GM23338 (cell line): Measurements from ENCODE around the gene RYR2. TPM values are rescaled to one million over a fixed set of nuclear protein-coding genes. Genes with fewer than 3 reads are reported as not detected.

Experiments
- ATAC-seq: fragments of 200-7000 bp; cut with Tn5 transposase; 3 replicates; pipeline ENCODE4 v1.9.1; 2020
- DNase-seq: peaks from one replicate; pipeline ENCODE4 v3.0.0-alpha.2; 2015; ENCODE audit warnings: low spot score
- H2AFZ ChIP-seq: fragments of 200-600 bp; sonication (generic); 2 replicates; pipeline ENCODE4 v1.8.0; 2016; ENCODE audit warnings: antibody characterized with exemption, mild to moderate bottlenecking, moderate library complexity
- H3F3A ChIP-seq: fragments of 200-600 bp; sonication (generic); replicated peaks from 2 replicates; pipeline ENCODE4 v1.8.0; 2017; ENCODE audit warnings: antibody characterized with exemption, mixed run types, low read depth
- H3K27ac ChIP-seq: fragments of 200-600 bp; sonication (generic); 2 replicates; pipeline ENCODE4 v1.6.1; 2016; ENCODE audit warnings: low read depth
- H3K27me3 ChIP-seq: fragments of 200-600 bp; sonication (generic); 2 replicates; pipeline ENCODE4 v1.8.0; 2016; ENCODE audit warnings: mild to moderate bottlenecking, mixed run types, moderate library complexity; ENCODE audit not compliant: insufficient read depth
- H3K36me3 ChIP-seq: fragments of 200-600 bp; sonication (generic); 2 replicates; pipeline ENCODE4 v1.8.0; 2016; ENCODE audit warnings: mild to moderate bottlenecking; ENCODE audit not compliant: insufficient read depth
- H3K4me1 ChIP-seq: fragments of 200-600 bp; sonication (generic); 2 replicates; pipeline ENCODE4 v1.8.0; 2016; ENCODE audit warnings: mild to moderate bottlenecking, moderate library complexity; ENCODE audit not compliant: insufficient read depth
- H3K4me2 ChIP-seq: fragments of 200-600 bp; sonication (generic); 2 replicates; pipeline ENCODE4 v1.7.1; 2017; ENCODE audit warnings: mixed run types
- H3K4me3 ChIP-seq: fragments of 200-600 bp; sonication (generic); 2 replicates; pipeline ENCODE4 v1.6.1; 2016; ENCODE audit warnings: mixed run types
- H3K79me2 ChIP-seq: fragments of 200-600 bp; sonication (generic); replicated peaks from 2 replicates; pipeline ENCODE4 v1.8.0; 2017; ENCODE audit warnings: mild to moderate bottlenecking; ENCODE audit not compliant: insufficient read depth
- H3K9me2 ChIP-seq: fragments of 200-600 bp; sonication (generic); 2 replicates; pipeline ENCODE4 v1.8.0; 2017; ENCODE audit not compliant: insufficient read depth
- H4K20me1 ChIP-seq: fragments of 200-600 bp; sonication (generic); replicated peaks from 2 replicates; pipeline ENCODE4 v1.8.0; 2017; ENCODE audit warnings: mild to moderate bottlenecking; ENCODE audit not compliant: insufficient read depth
- H3K27ac Mint-ChIP-seq: 2 replicates; pipeline ENCODE4 v1.8.0; 2020; ENCODE audit warnings: inconsistent platforms, mild to moderate bottlenecking, moderate library complexity, mixed read lengths
- H3K27me3 Mint-ChIP-seq: 3 replicates; pipeline ENCODE4 v1.8.0; 2022; ENCODE audit warnings: low read depth, mild to moderate bottlenecking, moderate library complexity, mixed read lengths, inconsistent platforms; ENCODE audit not compliant: insufficient read depth, poor library complexity
- H3K36me3 Mint-ChIP-seq: 3 replicates; pipeline ENCODE4 v1.8.0; 2021; ENCODE audit warnings: low read depth, mild to moderate bottlenecking, inconsistent platforms, moderate library complexity, mixed read lengths
- H3K4me1 Mint-ChIP-seq: 3 replicates; pipeline ENCODE4 v1.8.0; 2020; ENCODE audit warnings: mild to moderate bottlenecking, inconsistent platforms, mixed read lengths
- H3K4me3 Mint-ChIP-seq: 3 replicates; pipeline ENCODE4 v1.8.0; 2021; ENCODE audit warnings: moderate library complexity, mild to moderate bottlenecking, inconsistent platforms, mixed read lengths
- H3K9me3 Mint-ChIP-seq: 3 replicates; pipeline ENCODE4 v1.8.0; 2020; ENCODE audit warnings: moderate library complexity, mild to moderate bottlenecking, inconsistent platforms, mixed read lengths
- CREB1 ChIP-seq: fragments of 250-450 bp; sonication (Bioruptor Pico); IDR thresholded peaks from 2 replicates; pipeline ENCODE4 v1.5.0; 2020; ENCODE audit warnings: low read depth, mild to moderate bottlenecking, moderate library complexity
- CTCF ChIP-seq, 2 experiments: fragments of 200-600 bp in 1 of 2; sonication (generic) in 1 of 2; conservative IDR thresholded peaks; 2 replicates each; pipeline versions ENCODE4 v1.5.1 to v1.6.1; 2016 to 2017; ENCODE audit warnings: antibody characterized with exemption in 2 of 2, low read depth in 2 of 2, mild to moderate bottlenecking in 2 of 2, moderate library complexity in 1 of 2
- ETS1 ChIP-seq: IDR thresholded peaks from 2 replicates; pipeline ENCODE4 v1.6.1; 2016; ENCODE audit warnings: antibody characterized with exemption
- EZH2 ChIP-seq: fragments of 200-600 bp; sonication (generic); IDR thresholded peaks from one replicate; pipeline ENCODE4 v1.8.0; 2017; ENCODE audit warnings: antibody characterized with exemption, mild to moderate bottlenecking, low read depth; ENCODE audit not compliant: unreplicated experiment
- EZH2phosphoT487 ChIP-seq: fragments of 200-600 bp; sonication (generic); IDR thresholded peaks from one replicate; pipeline ENCODE4 v1.8.1; 2018; ENCODE audit warnings: antibody characterized with exemption; ENCODE audit not compliant: unreplicated experiment
- POLR2AphosphoS5 ChIP-seq: IDR thresholded peaks from 2 replicates; pipeline ENCODE4 v1.6.1; 2016; ENCODE audit warnings: antibody characterized with exemption, low read depth
- REST ChIP-seq: IDR thresholded peaks from one replicate; pipeline ENCODE4 v1.6.1; 2018; ENCODE audit warnings: antibody characterized with exemption; ENCODE audit not compliant: unreplicated experiment
- STAT1 ChIP-seq: IDR thresholded peaks from one replicate; pipeline ENCODE4 v1.6.1; 2016; ENCODE audit warnings: antibody characterized with exemption; ENCODE audit not compliant: unreplicated experiment
- ZNF114 ChIP-seq: fragments of 250-450 bp; sonication (Bioruptor Pico); IDR thresholded peaks from 2 replicates; pipeline ENCODE4 v1.5.0; 2020; ENCODE audit warnings: mild to moderate bottlenecking, moderate library complexity
- ZNF462 ChIP-seq: fragments of 250-450 bp; sonication (Bioruptor Pico); IDR thresholded peaks from 2 replicates; pipeline ENCODE4 v1.5.0; 2020; ENCODE audit warnings: mild to moderate bottlenecking, moderate library complexity
- polyA plus RNA-seq: library from polyadenylated mRNA; unstranded; fragments of >200 nt; fragmentation: Nextera tagmentation; extraction: Ambion mirVana; gene quantifications from 2 replicates; pipeline ENCODE4 v1.2.1, GENCODE V29; 2016
- total RNA-seq: library from RNA; depleted of rRNA; stranded (reverse); fragments of >200 nt; shearing (Covaris generic); gene quantifications from 2 replicates; pipeline ENCODE4 v1.2.3, GENCODE V29; 2014

RYR2 gene
- total and polyA plus RNA-seq, 2 experiments from 2014 or later = 8.9 to 10.0 TPM

- H3K27ac Mint-ChIP-seq = no peak overlapping the region
- H3K36me3 ChIP-seq = no peaks in the 10 kb centered on the region
- H3K27ac ChIP-seq = no peak overlapping the region
- TF ChIP-seq ETS1 (no peak), EZH2phosphoT487 (no peak), POLR2AphosphoS5 (no peak), CREB1 (CRISPR knock-in tag) (no peak)
- no peaks in the 10 kb centered on the region for H4K20me1 ChIP-seq
- H2AFZ ChIP-seq = no peak overlapping the region
- no peak for ATAC-seq
- no peaks in the 10 kb centered on the region for H3K4me1 Mint-ChIP-seq
- no peak overlapping the region for H3K4me3 ChIP-seq
- no peak overlapping the region for H3K4me3 Mint-ChIP-seq
- H3K4me2 ChIP-seq = no peak overlapping the region
- H3K4me1 ChIP-seq = no peaks in the 10 kb centered on the region
- no peak for DNase-seq
- H3K27me3 Mint-ChIP-seq = no peaks in the 10 kb centered on the region
- no peaks in the 10 kb centered on the region for H3F3A ChIP-seq
- H3K36me3 Mint-ChIP-seq = peaks cover 5% of the 10 kb centered on the region; the same call in 1 of the 3 replicates
- H3K79me2 ChIP-seq = no peaks in the 10 kb centered on the region
- H3K9me3 Mint-ChIP-seq = no peaks in the 10 kb centered on the region
- no peaks in the 10 kb centered on the region for H3K9me2 ChIP-seq
- H3K27me3 ChIP-seq = no peaks in the 10 kb centered on the region
Measured at GRCh38 chr1:237553078-237553477, 511.1 kb downstream of the RYR2 start.

GRCh38 chr1:237556911-237557310 is 514.9 kb downstream of the RYR2 start:
- DNase-seq (no peak), ATAC-seq (no peak)
- H3K79me2 ChIP-seq = no peaks in the 10 kb centered on the region
- H2AFZ ChIP-seq = no peak overlapping the region
- Mint-ChIP-seq H3K9me3 (no peaks in the 10 kb centered on the region), H3K27me3 (no peaks in the 10 kb centered on the region), H3K36me3 (no peaks in the 10 kb centered on the region), H3K4me1 (no peaks in the 10 kb centered on the region; the same call in 2 of the 3 replicates), H3K27ac (no peak overlapping the region), H3K4me3 (no peak overlapping the region)
- no peaks in the 10 kb centered on the region for H3K9me2 ChIP-seq
- H3F3A ChIP-seq = no peaks in the 10 kb centered on the region
- no peaks in the 10 kb centered on the region for H3K4me1 ChIP-seq
- no peaks in the 10 kb centered on the region for H3K36me3 ChIP-seq
- no peak overlapping the region for H3K27ac ChIP-seq
- no peak overlapping the region for H3K4me2 ChIP-seq
- H3K4me3 ChIP-seq = no peak overlapping the region
- H4K20me1 ChIP-seq = no peaks in the 10 kb centered on the region
- no peaks in the 10 kb centered on the region for H3K27me3 ChIP-seq
- TF ChIP-seq REST = no peak
- TF ChIP-seq CTCF (conservative IDR thresholded peaks at IDR 0.05; ENCODE audit: low read depth in 2 of 2) = no peak
- TF ChIP-seq ZNF462 (CRISPR knock-in tag) = no peak
- TF ChIP-seq STAT1 = no peak
- TF ChIP-seq EZH2 = no peak
- TF ChIP-seq ZNF114 (CRISPR knock-in tag) = no peak
